ENCODE results near the gene SLC19A1. TPM values are rescaled to one million over a fixed set of nuclear protein-coding genes. Genes with fewer than 3 reads are reported as not detected.

The SLC19A1 gene
- total and polyA plus RNA-seq, 4 donors: 8.4 to 28.0 (median 13.0) TPM

DNA sequence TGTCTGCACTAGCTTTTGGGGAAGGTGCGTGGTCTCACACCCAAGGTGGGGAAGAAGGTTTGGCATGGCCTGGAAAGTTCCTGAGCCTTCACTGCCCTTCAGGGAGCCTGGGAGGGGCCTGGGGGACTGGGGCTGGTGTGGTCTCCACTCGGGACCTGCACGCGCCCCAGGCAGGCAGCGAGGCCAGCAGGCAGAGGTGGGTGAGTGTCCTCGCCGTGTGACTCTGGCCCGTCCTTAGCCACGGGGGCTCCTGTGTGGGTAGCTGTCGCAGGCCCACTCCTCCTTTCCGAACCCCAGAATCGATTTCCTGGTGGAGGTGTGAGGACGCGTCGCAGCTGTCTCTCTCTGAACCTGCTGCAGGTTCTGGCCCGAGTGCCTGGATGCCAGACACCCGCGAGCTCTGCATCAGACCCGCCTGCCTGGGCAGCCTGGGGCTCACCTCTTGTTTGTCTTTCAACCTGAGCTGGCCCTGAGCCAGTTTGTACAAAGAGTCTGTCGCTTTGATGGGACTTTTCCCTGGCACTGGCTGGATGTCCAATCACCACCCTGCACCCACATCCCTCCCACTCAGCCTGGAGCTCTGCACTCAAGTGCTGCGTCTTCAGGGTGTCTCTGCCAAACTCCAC, 36.0 kb upstream of the SLC19A1 start (continued):
- TF ChIP-seq JUND (IDR thresholded peaks at IDR 0.05) (no peak), SP1 (IDR thresholded peaks at IDR 0.05) (no peak), RAD21 (IDR thresholded peaks at IDR 0.05) (no peak), NR2F2 (IDR thresholded peaks at IDR 0.05) (no peak), GABPA (IDR thresholded peaks at IDR 0.05 in 1 of 2, conservative IDR thresholded peaks at IDR 0.05 in 1 of 2) (no peak)
- TF ChIP-seq, protein P1, sequence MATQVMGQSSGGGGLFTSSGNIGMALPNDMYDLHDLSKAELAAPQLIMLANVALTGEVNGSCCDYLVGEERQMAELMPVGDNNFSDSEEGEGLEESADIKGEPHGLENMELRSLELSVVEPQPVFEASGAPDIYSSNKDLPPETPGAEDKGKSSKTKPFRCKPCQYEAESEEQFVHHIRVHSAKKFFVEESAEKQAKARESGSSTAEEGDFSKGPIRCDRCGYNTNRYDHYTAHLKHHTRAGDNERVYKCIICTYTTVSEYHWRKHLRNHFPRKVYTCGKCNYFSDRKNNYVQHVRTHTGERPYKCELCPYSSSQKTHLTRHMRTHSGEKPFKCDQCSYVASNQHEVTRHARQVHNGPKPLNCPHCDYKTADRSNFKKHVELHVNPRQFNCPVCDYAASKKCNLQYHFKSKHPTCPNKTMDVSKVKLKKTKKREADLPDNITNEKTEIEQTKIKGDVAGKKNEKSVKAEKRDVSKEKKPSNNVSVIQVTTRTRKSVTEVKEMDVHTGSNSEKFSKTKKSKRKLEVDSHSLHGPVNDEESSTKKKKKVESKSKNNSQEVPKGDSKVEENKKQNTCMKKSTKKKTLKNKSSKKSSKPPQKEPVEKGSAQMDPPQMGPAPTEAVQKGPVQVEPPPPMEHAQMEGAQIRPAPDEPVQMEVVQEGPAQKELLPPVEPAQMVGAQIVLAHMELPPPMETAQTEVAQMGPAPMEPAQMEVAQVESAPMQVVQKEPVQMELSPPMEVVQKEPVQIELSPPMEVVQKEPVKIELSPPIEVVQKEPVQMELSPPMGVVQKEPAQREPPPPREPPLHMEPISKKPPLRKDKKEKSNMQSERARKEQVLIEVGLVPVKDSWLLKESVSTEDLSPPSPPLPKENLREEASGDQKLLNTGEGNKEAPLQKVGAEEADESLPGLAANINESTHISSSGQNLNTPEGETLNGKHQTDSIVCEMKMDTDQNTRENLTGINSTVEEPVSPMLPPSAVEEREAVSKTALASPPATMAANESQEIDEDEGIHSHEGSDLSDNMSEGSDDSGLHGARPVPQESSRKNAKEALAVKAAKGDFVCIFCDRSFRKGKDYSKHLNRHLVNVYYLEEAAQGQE (IDR thresholded peaks at IDR 0.05): no peak

DNA sequence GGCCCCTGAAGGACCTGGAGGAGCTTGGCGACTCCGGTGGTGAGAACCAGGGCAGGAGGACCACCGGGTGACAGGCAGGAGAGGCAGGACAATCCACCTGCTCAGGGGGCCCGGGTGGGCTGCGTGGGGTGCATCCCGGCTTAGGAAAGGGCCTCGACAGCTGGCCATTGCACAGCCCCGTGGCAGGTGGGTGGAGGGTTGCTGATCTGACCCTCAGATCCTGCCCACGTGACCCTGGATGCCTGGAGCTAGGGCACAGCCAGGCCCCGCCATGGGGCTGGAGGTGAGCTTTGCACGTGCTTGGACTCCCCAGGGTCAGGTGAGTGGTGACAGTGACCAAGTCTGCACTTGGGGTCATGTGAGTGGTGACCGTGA, 35.5 kb upstream of the SLC19A1 start:
- Histone ChIP-seq H3K9me3 (ENCODE audit: control insufficient read depth in 4 of 4, low read length in 3 of 4) (peaks cover 0 to under 1% (median 0%) of the 10 kb centered on the region in 4 donors), H3K27me3 (ENCODE audit: control insufficient read depth in 4 of 4, insufficient read depth in 4 of 4, low read length in 3 of 4) (no peaks in the 10 kb centered on the region), H3K9ac (ENCODE audit: low read depth in 1 of 2, low read length in 2 of 2) (no peak overlapping the region), H3K27ac (ENCODE audit: low read depth in 1 of 2, low read length in 2 of 2) (no peak overlapping the region), H3K4me3 (ENCODE audit: low read depth in 1 of 3, low read length in 3 of 3) (no peak overlapping the region), H3K4me1 (ENCODE audit: control insufficient read depth in 4 of 4, insufficient read depth in 4 of 4, low read length in 3 of 4) (peaks cover 0 to 3% (median 0%) of the 10 kb centered on the region in 4 donors), H3K36me3 (ENCODE audit: control insufficient read depth in 4 of 4, insufficient read depth in 3 of 4, low read depth in 1 of 4, low read length in 3 of 4) (no peaks in the 10 kb centered on the region)
- WGBS: 84% methylated on average over 12 of the region's 12 CpGs
- TF ChIP-seq HNF4A (conservative IDR thresholded peaks at IDR 0.05) (no peak), GABPA (IDR thresholded peaks at IDR 0.05 in 1 of 2, conservative IDR thresholded peaks at IDR 0.05 in 1 of 2) (no peak), NR2F2 (IDR thresholded peaks at IDR 0.05) (no peak), FOXA1 (IDR thresholded peaks at IDR 0.05) (no peak), YY1 (IDR thresholded peaks at IDR 0.05) (no peak)
- DNase-seq (ENCODE audit: low spot score): no peak

DNA sequence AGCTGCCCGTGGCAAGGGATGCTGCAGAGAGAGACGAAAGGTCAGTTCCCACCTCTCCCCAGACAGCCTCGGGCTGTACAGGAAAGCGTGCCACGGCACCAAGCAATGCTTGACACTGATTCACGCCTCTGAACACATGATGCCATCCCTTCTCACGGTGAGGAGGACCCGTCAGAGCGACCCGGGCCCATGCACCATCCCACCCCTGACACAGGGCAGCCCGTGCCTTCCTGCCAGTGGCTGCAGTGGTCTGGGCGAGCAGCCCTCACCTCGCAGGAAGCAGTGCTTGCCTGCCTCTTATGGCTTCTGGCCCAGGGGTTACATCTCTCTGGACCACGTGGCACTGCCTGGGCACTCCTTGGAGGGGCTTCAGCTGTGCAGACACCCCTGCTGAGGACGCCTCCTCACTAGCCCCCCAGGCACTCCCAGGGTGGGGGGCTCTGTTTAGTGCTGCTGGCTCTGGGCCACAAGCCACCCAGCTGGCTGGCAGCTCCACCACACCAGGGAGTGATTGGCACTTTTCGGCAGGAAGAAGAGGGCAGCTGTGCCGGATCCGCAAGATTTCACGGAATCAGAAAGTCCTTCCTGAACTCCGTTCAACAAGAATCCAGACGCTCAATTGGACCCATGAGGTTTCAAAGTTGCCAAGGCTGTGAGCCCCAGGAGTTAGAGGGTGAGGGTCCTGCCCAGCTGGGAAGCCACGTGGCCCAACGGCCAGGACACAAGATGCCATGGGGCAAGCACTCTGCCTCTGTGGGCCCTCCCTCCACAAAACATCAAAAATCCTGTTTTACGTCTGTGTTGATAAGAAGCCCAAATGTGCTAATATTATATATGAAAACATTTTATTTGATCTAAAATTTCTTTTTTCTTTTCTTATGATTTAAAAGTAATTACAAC, 34.8 kb upstream of the SLC19A1 start:
- no peak for TF ChIP-seq ATF3 (IDR thresholded peaks at IDR 0.05)
- TF ChIP-seq, protein P2, sequence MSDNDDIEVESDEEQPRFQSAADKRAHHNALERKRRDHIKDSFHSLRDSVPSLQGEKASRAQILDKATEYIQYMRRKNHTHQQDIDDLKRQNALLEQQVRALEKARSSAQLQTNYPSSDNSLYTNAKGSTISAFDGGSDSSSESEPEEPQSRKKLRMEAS (IDR thresholded peaks at IDR 0.05): no peak
- TF ChIP-seq RXRA (IDR thresholded peaks at IDR 0.05): no peak
- TF ChIP-seq SP1 (IDR thresholded peaks at IDR 0.05): no peak
- Histone ChIP-seq H3K27ac (ENCODE audit: low read depth in 1 of 2, low read length in 2 of 2) (no peak overlapping the region), H3K4me1 (ENCODE audit: control insufficient read depth in 4 of 4, insufficient read depth in 4 of 4, low read length in 3 of 4) (peaks cover 0 to 3% (median 0%) of the 10 kb centered on the region in 4 donors), H3K36me3 (ENCODE audit: control insufficient read depth in 4 of 4, insufficient read depth in 3 of 4, low read depth in 1 of 4, low read length in 3 of 4) (no peaks in the 10 kb centered on the region), H3K4me3 (ENCODE audit: low read depth in 1 of 3, low read length in 3 of 3) (no peak overlapping the region), H3K27me3 (ENCODE audit: control insufficient read depth in 4 of 4, insufficient read depth in 4 of 4, low read length in 3 of 4) (no peaks in the 10 kb centered on the region), H3K9ac (ENCODE audit: low read depth in 1 of 2, low read length in 2 of 2) (no peak overlapping the region), H3K9me3 (ENCODE audit: control insufficient read depth in 4 of 4, low read length in 3 of 4) (no peaks in the 10 kb centered on the region)
- WGBS: 82% methylated on average over 24 of the region's 24 CpGs
- no peak for DNase-seq (ENCODE audit: low spot score)
